BLaER1 treated with 17β-estradiol and CSF1 and Interleukin-3, amounts not matched to agents 10 nM and 100 nM (cell line): ENCODE measurements around the gene PCDH15.
"Not testable (repeated sequence)": the region's sequence is repeated elsewhere in the genome, so short reads cannot be mapped to it uniquely, and the experiment has no call there.

Experiments used
- H3K27ac ChIP-seq, 11 experiments: shearing (Covaris generic); formaldehyde crosslinking; 2 replicates each; pipeline ENCODE4 v1.8.1; 2022
- H3K27me3 ChIP-seq, 11 experiments: shearing (Covaris generic); formaldehyde crosslinking; 2 replicates each; pipeline ENCODE4 v1.8.1; 2022
- H3K36me3 ChIP-seq, 11 experiments: shearing (Covaris generic); formaldehyde crosslinking; 2 replicates each; pipeline ENCODE4 v1.8.1; 2022
- H3K4me1 ChIP-seq, 10 experiments: shearing (Covaris generic); formaldehyde crosslinking; 2 replicates each; pipeline ENCODE4 v1.8.1; 2022
- H3K4me2 ChIP-seq, 11 experiments: shearing (Covaris generic); formaldehyde crosslinking; 2 replicates each; pipeline ENCODE4 v1.8.1; 2022
- H3K4me3 ChIP-seq, 10 experiments: shearing (Covaris generic); formaldehyde crosslinking; 2 replicates each; pipeline ENCODE4 v1.8.1; 2022
- H3K9ac ChIP-seq, 11 experiments: shearing (Covaris generic); formaldehyde crosslinking; 2 replicates each; pipeline ENCODE4 v1.8.1; 2022
- H3K9me3 ChIP-seq, 11 experiments: shearing (Covaris generic); formaldehyde crosslinking; replicated peaks in 1 of 11; 2 replicates each; pipeline ENCODE4 v1.8.1; 2022
- H4K20me1 ChIP-seq, 11 experiments: shearing (Covaris generic); formaldehyde crosslinking; 2 replicates each; pipeline ENCODE4 v1.8.1; 2022
- Cebpa-rat ChIP-seq, 11 experiments: shearing (Covaris generic); IDR thresholded peaks; 2 replicates each; pipeline ENCODE4 v1.8.1; 2022

The PCDH15 gene

GRCh38 chr10:54396031-54396430 is 405.0 kb downstream of the PCDH15 start:
- H3K27ac ChIP-seq: no peak overlapping the region
- no peak for TF ChIP-seq Cebpa-rat (IDR thresholded peaks at IDR 0.05)
- no peak overlapping the region for H3K4me2 ChIP-seq
- no peaks in the 10 kb centered on the region for H3K4me1 ChIP-seq
- H4K20me1 ChIP-seq: no peaks in the 10 kb centered on the region
- no peak overlapping the region for H3K4me3 ChIP-seq
- H3K36me3 ChIP-seq: no peaks in the 10 kb centered on the region
- peaks cover 0 to 7% (median 0%) of the 10 kb centered on the region in 11 experiments; a peak in 3 of 22 replicates for H3K9me3 ChIP-seq
- no peaks in the 10 kb centered on the region for H3K27me3 ChIP-seq
- no peak overlapping the region for H3K9ac ChIP-seq

DNA sequence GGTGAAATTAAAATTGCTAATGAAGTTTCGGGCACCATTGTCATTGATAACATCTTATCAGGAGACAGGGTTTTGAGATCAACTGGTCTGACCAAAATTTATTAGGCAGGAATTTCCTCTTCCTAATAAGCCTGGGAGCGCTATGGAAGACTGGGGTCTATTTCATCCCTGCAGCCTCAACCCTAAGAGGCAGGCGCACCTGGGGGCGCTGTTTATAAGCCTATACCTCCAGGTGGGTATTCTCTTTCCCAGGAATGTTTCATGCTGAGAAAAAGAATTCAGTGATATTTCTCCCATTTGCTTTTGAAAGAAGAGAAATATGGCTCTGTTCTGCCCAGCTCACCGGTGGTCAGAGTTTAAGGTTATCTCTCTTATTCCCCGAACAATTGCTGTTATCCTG is 406.4 kb downstream of the PCDH15 start:
- not testable (repeated sequence) for H3K4me1 ChIP-seq, H3K4me2 ChIP-seq, H3K36me3 ChIP-seq, H3K4me3 ChIP-seq, H3K27ac ChIP-seq, H3K27me3 ChIP-seq, H4K20me1 ChIP-seq, H3K9me3 ChIP-seq, H3K9ac ChIP-seq

DNA sequence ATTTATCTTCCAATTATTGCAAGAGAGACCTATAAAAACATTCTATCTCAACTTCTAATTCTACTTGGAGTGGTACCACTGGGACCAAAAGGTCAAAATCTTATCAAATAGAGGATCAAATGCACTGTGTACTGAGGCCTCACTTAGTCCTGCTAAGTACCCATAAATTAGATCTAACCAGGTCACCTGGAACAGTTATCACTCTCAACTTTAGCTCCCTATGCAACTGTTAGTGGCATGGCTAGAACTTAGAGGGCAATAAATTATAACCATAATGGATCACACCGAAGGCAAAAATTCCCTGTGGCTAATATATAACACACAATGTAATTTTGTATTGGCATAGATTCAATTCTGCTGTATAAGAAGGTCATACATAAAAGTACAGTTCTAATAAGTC is 428.9 kb downstream of the PCDH15 start:
- Histone ChIP-seq H3K4me3 (no peak overlapping the region), H3K9me3 (no peaks in the 10 kb centered on the region), H3K27ac (no peak overlapping the region), H4K20me1 (no peaks in the 10 kb centered on the region), H3K27me3 (no peaks in the 10 kb centered on the region), H3K4me1 (no peaks in the 10 kb centered on the region), H3K9ac (no peak overlapping the region), H3K36me3 (no peaks in the 10 kb centered on the region), H3K4me2 (no peak overlapping the region)
- TF ChIP-seq Cebpa-rat (IDR thresholded peaks at IDR 0.05): no peak

DNA sequence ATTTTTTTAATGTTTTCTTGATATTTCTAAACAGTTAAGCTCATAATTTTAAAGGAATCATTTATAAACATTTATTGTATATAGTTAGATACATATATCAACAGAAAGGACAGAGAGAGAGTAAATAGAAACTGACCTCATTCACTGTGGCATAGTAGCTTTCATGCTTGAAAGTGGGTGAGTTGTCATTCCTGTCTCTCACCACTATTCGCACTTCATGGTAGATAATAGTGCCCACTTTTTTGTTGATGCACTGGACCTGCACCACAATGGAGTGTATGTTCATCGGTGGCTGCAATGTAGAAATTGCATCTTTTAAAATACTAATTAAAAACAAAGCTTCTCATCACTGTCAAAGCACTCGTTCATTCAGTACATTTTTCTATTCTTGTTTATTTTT is 432.0 kb downstream of the PCDH15 start:
- H4K20me1 ChIP-seq: no peaks in the 10 kb centered on the region
- no peak overlapping the region for H3K27ac ChIP-seq
- H3K27me3 ChIP-seq: no peaks in the 10 kb centered on the region
- no peaks in the 10 kb centered on the region for H3K9me3 ChIP-seq
- H3K9ac ChIP-seq: no peak overlapping the region
- TF ChIP-seq Cebpa-rat (IDR thresholded peaks at IDR 0.05): no peak
- no peaks in the 10 kb centered on the region for H3K4me1 ChIP-seq
- H3K4me2 ChIP-seq: no peak overlapping the region
- H3K4me3 ChIP-seq: no peak overlapping the region
- H3K36me3 ChIP-seq: no peaks in the 10 kb centered on the region

- H3K36me3 ChIP-seq: no peaks in the 10 kb centered on the region
- no peaks in the 10 kb centered on the region for H4K20me1 ChIP-seq
- H3K4me1 ChIP-seq: no peaks in the 10 kb centered on the region
- H3K9me3 ChIP-seq: no peaks in the 10 kb centered on the region
- no peak overlapping the region for H3K4me3 ChIP-seq
- no peaks in the 10 kb centered on the region for H3K27me3 ChIP-seq
- no peak overlapping the region for H3K9ac ChIP-seq
- TF ChIP-seq Cebpa-rat (IDR thresholded peaks at IDR 0.05): no peak
- no peak overlapping the region for H3K4me2 ChIP-seq
- H3K27ac ChIP-seq: no peak overlapping the region
Observed at GRCh38 chr10:54363390-54363789, 437.6 kb downstream of the PCDH15 start.

- Histone ChIP-seq H4K20me1 (no peaks in the 10 kb centered on the region), H3K27ac (no peak overlapping the region), H3K27me3 (no peaks in the 10 kb centered on the region), H3K9ac (no peak overlapping the region), H3K4me3 (no peak overlapping the region), H3K4me2 (no peak overlapping the region), H3K9me3 (peaks cover 27 to 44% (median 36%) of the 10 kb centered on the region in 11 experiments), H3K4me1 (peaks cover 8 to 39% (median 14%) of the 10 kb centered on the region in 10 experiments; a peak in 19 of 20 replicates), H3K36me3 (peaks cover 0 to 7% (median 0%) of the 10 kb centered on the region in 11 experiments; a peak in 1 of 22 replicates)
- TF ChIP-seq Cebpa-rat (IDR thresholded peaks at IDR 0.05): no peak
Observed at GRCh38 chr10:54342058-54342457, 459.0 kb downstream of the PCDH15 start.

- H3K27me3 ChIP-seq: no peaks in the 10 kb centered on the region
- H4K20me1 ChIP-seq: no peaks in the 10 kb centered on the region
- H3K4me3 ChIP-seq: no peak overlapping the region
- no peaks in the 10 kb centered on the region; a peak in 1 of 22 replicates for H3K36me3 ChIP-seq
- H3K27ac ChIP-seq: peak overlapping the region in 2 of 11 experiments; percentile 48 to 80; a peak in 4 of 22 replicates
- H3K9ac ChIP-seq: peak overlapping the region in 1 of 11 experiments; percentile 8; a peak in 1 of 22 replicates
- TF ChIP-seq Cebpa-rat (IDR thresholded peaks at IDR 0.05): no peak
- H3K4me1 ChIP-seq: peaks cover 8 to 52% (median 14%) of the 10 kb centered on the region in 10 experiments; a peak in 19 of 20 replicates
- peak overlapping the region in 3 of 11 experiments; percentile 9 to 41 (median 18); a peak in 3 of 22 replicates for H3K4me2 ChIP-seq
- H3K9me3 ChIP-seq: peaks cover 7 to 23% (median 17%) of the 10 kb centered on the region in 11 experiments
Observed at GRCh38 chr10:54335296-54335695, 465.7 kb downstream of the PCDH15 start.

- Histone ChIP-seq H3K9me3 (peaks cover 0 to 11% (median 0%) of the 10 kb centered on the region in 11 experiments; a peak in 4 of 22 replicates), H3K9ac (no peak overlapping the region), H4K20me1 (no peaks in the 10 kb centered on the region), H3K36me3 (no peaks in the 10 kb centered on the region), H3K27me3 (no peaks in the 10 kb centered on the region), H3K4me1 (no peaks in the 10 kb centered on the region), H3K4me2 (no peak overlapping the region), H3K27ac (no peak overlapping the region), H3K4me3 (no peak overlapping the region)
- TF ChIP-seq Cebpa-rat (IDR thresholded peaks at IDR 0.05): peak in 1 of 11 experiments; percentile 13; a peak in 1 of 22 replicates
Observed at GRCh38 chr10:54319341-54319740, 481.7 kb downstream of the PCDH15 start.

DNA sequence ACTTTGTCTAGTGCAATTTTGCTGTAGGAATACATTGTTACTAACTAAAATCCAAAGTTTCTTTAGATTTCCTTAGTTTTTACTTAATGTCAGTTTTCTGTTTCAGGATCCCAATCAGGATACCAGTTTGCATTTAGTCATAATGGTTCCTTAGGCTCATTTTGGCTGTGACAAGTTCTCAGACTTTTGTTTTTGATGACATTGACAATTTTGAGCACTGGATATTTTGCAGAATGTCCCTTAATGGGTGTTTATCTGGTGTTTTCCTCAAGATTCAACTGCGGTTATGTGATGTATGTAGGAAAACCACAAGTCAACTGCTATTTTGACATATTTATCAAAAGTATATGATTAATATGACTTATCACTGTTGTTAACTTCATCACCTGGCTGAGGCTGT is 482.6 kb downstream of the PCDH15 start:
- peak overlapping the region in 1 of 11 experiments; percentile 5; a peak in 1 of 22 replicates for H3K4me2 ChIP-seq
- peaks cover 0 to 11% (median 0%) of the 10 kb centered on the region in 11 experiments; a peak in 4 of 22 replicates for H3K9me3 ChIP-seq
- H3K9ac ChIP-seq: no peak overlapping the region
- H3K4me1 ChIP-seq: no peaks in the 10 kb centered on the region
- H4K20me1 ChIP-seq: no peaks in the 10 kb centered on the region
- no peak for TF ChIP-seq Cebpa-rat (IDR thresholded peaks at IDR 0.05)
- H3K36me3 ChIP-seq: no peaks in the 10 kb centered on the region
- no peaks in the 10 kb centered on the region for H3K27me3 ChIP-seq
- no peak overlapping the region for H3K4me3 ChIP-seq
- no peak overlapping the region for H3K27ac ChIP-seq

DNA sequence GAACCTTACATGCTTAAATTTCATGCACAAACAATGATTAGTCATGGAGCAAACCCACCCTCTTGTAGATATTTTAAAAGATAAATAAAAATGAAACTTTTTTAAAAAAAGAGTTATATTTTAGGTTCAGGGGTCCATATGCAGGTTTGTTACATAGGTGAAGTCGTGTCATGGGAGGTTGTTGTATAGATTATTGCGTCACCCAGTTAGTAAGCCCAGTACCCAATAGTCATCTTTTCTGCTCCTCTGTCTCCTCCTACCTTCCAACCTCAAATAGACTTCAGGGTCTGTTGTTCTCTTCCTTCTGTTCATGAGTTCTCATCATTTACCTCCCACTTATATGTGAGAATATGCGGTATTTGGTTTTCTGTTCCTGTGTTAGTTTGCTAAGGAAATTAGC is 486.6 kb downstream of the PCDH15 start:
- no peak overlapping the region for H3K9ac ChIP-seq
- H4K20me1 ChIP-seq: no peaks in the 10 kb centered on the region
- H3K27ac ChIP-seq: no peak overlapping the region
- no peaks in the 10 kb centered on the region for H3K27me3 ChIP-seq
- H3K4me2 ChIP-seq: no peak overlapping the region
- H3K9me3 ChIP-seq: peaks cover 0 to 11% (median 0%) of the 10 kb centered on the region in 11 experiments; a peak in 4 of 22 replicates
- H3K4me3 ChIP-seq: no peak overlapping the region
- TF ChIP-seq Cebpa-rat (IDR thresholded peaks at IDR 0.05): peak in 2 of 11 experiments; percentile 3 to 42; a peak in 2 of 22 replicates
- no peaks in the 10 kb centered on the region for H3K4me1 ChIP-seq
- H3K36me3 ChIP-seq: no peaks in the 10 kb centered on the region
